SU-DHL-6 (cell line): ENCODE results near the gene CLNK.

Experiments
- H2AFZ ChIP-seq: fragments of 200-600 bp; sonication (generic); 2 replicates; pipeline ENCODE4 v1.6.1; 2014; ENCODE audit warnings: low read depth, mild to moderate bottlenecking, moderate library complexity, mixed read lengths, antibody characterized with exemption, low read length; ENCODE audit not compliant: severe bottlenecking
- H3F3A ChIP-seq: fragments of 200-600 bp; shearing (Covaris generic); 2 replicates; pipeline ENCODE4 v1.6.0; 2016; ENCODE audit warnings: antibody characterized with exemption, mild to moderate bottlenecking; ENCODE audit not compliant: insufficient read depth
- H3K27ac ChIP-seq: fragments of 200-600 bp; sonication (generic); 2 replicates; pipeline ENCODE4 v1.5.1; 2016; ENCODE audit warnings: low read depth, mild to moderate bottlenecking, low read length, moderate library complexity, mixed read lengths
- H3K27me3 ChIP-seq: fragments of 200-600 bp; sonication (generic), shearing (Covaris generic); 2 replicates; pipeline ENCODE4 v1.6.0; 2014; ENCODE audit warnings: mild to moderate bottlenecking, low read length
- H3K36me3 ChIP-seq: fragments of 200-600 bp; sonication (generic); 2 replicates; pipeline ENCODE4 v1.6.1; 2014; ENCODE audit warnings: mild to moderate bottlenecking, low read length, mixed read lengths
- H3K4me2 ChIP-seq: fragments of 300-600, 200-600 bp; shearing (Covaris generic), sonication (generic); 2 replicates; pipeline ENCODE4 v1.6.0; 2014; ENCODE audit warnings: low read length, low read depth, mild to moderate bottlenecking; ENCODE audit not compliant: poor library complexity, severe bottlenecking
- H3K4me3 ChIP-seq: fragments of 200-600 bp; sonication (generic); 2 replicates; pipeline ENCODE4 v1.5.1; 2014; ENCODE audit warnings: antibody characterized with exemption, low read length, mild to moderate bottlenecking, mixed read lengths; ENCODE audit not compliant: insufficient read depth, poor library complexity, severe bottlenecking
- H3K79me2 ChIP-seq: fragments of 200-600 bp; sonication (generic); 2 replicates; pipeline ENCODE4 v1.6.1; 2014; ENCODE audit warnings: mild to moderate bottlenecking, low read length, moderate library complexity; ENCODE audit not compliant: insufficient read depth
- H3K9ac ChIP-seq: fragments of 200-600 bp; sonication (generic); 2 replicates; pipeline ENCODE4 v1.7.0; 2014; ENCODE audit warnings: mild to moderate bottlenecking, low read length
- H3K9me2 ChIP-seq: fragments of 200-600 bp; sonication (generic); replicated peaks from 2 replicates; pipeline ENCODE4 v1.6.1; 2014; ENCODE audit warnings: low read length; ENCODE audit not compliant: insufficient read depth
- H3K9me3 ChIP-seq: fragments of 200-600 bp; sonication (generic); 2 replicates; pipeline ENCODE4 v1.6.1; 2014; ENCODE audit warnings: low read length, mixed read lengths; ENCODE audit not compliant: insufficient read depth
- H4K20me1 ChIP-seq: fragments of 200-600 bp; sonication (generic); 2 replicates; pipeline ENCODE4 v1.6.1; 2014; ENCODE audit warnings: low read depth, mild to moderate bottlenecking, antibody characterized with exemption, low read length, moderate library complexity, mixed read lengths
- CTCF ChIP-seq: fragments of 200-600 bp; sonication (generic); IDR thresholded peaks from one replicate; pipeline ENCODE4 v1.5.1; 2017; ENCODE audit warnings: antibody characterized with exemption, mild to moderate bottlenecking, low read length, moderate library complexity; ENCODE audit not compliant: insufficient read depth, poor library complexity, severe bottlenecking
- EZH2phosphoT487 ChIP-seq: fragments of 200-600 bp; sonication (generic), shearing (Covaris generic); conservative IDR thresholded peaks from 2 replicates; pipeline ENCODE4 v1.6.1; 2018; ENCODE audit warnings: mild to moderate bottlenecking, antibody characterized with exemption, low read length, moderate library complexity, mixed read lengths

The CLNK gene

GRCh38 chr4:10721616-10722015 is 37.0 kb upstream of the CLNK start:
- no peaks in the 10 kb centered on the region for H4K20me1 ChIP-seq
- H3K79me2 ChIP-seq, result no peaks in the 10 kb centered on the region
- H2AFZ ChIP-seq, result no peak overlapping the region
- H3K27me3 ChIP-seq, result no peaks in the 10 kb centered on the region
- TF ChIP-seq EZH2phosphoT487 (no peak), CTCF (no peak)
- H3K9me2 ChIP-seq, result no peaks in the 10 kb centered on the region; the same call in 1 of the 2 replicates
- no peak overlapping the region for H3K9ac ChIP-seq
- H3K27ac ChIP-seq, result no peak overlapping the region
- no peaks in the 10 kb centered on the region for H3K36me3 ChIP-seq
- no peaks in the 10 kb centered on the region for H3K9me3 ChIP-seq
- H3K4me2 ChIP-seq, result no peak overlapping the region
- no peaks in the 10 kb centered on the region for H3F3A ChIP-seq
- H3K4me3 ChIP-seq, result no peak overlapping the region

- no peak for TF ChIP-seq CTCF
- no peak for TF ChIP-seq EZH2phosphoT487
- Histone ChIP-seq H3F3A (no peaks in the 10 kb centered on the region), H4K20me1 (no peaks in the 10 kb centered on the region), H3K9me2 (no peaks in the 10 kb centered on the region), H2AFZ (no peak overlapping the region), H3K4me2 (no peak overlapping the region), H3K4me3 (no peak overlapping the region), H3K9me3 (no peaks in the 10 kb centered on the region), H3K36me3 (no peaks in the 10 kb centered on the region), H3K9ac (no peak overlapping the region), H3K79me2 (no peaks in the 10 kb centered on the region), H3K27ac (no peak overlapping the region), H3K27me3 (no peaks in the 10 kb centered on the region)
These were observed 31.6 kb upstream of the CLNK start for GRCh38 chr4:10716163-10716562.

GRCh38 chr4:10715696-10716095 is 31.1 kb upstream of the CLNK start:
- no peaks in the 10 kb centered on the region for H3F3A ChIP-seq
- H3K9me2 ChIP-seq, result no peaks in the 10 kb centered on the region
- no peak overlapping the region for H3K4me3 ChIP-seq
- H3K36me3 ChIP-seq, result no peaks in the 10 kb centered on the region
- no peak overlapping the region for H3K27ac ChIP-seq
- H2AFZ ChIP-seq, result no peak overlapping the region
- TF ChIP-seq EZH2phosphoT487 (no peak), CTCF (no peak)
- no peaks in the 10 kb centered on the region for H3K9me3 ChIP-seq
- H3K4me2 ChIP-seq, result no peak overlapping the region
- no peaks in the 10 kb centered on the region for H3K79me2 ChIP-seq
- H4K20me1 ChIP-seq, result no peaks in the 10 kb centered on the region
- H3K27me3 ChIP-seq, result no peaks in the 10 kb centered on the region
- H3K9ac ChIP-seq, result no peak overlapping the region

GRCh38 chr4:10715135-10715534 is 30.6 kb upstream of the CLNK start:
- H4K20me1 ChIP-seq, result no peaks in the 10 kb centered on the region
- no peaks in the 10 kb centered on the region for H3K36me3 ChIP-seq
- no peak overlapping the region for H3K4me2 ChIP-seq
- no peak overlapping the region for H3K4me3 ChIP-seq
- no peaks in the 10 kb centered on the region for H3K79me2 ChIP-seq
- TF ChIP-seq CTCF, result no peak
- TF ChIP-seq EZH2phosphoT487, result no peak
- H3K9ac ChIP-seq, result no peak overlapping the region
- no peak overlapping the region for H3K27ac ChIP-seq
- no peak overlapping the region for H2AFZ ChIP-seq
- no peaks in the 10 kb centered on the region for H3K9me3 ChIP-seq
- no peaks in the 10 kb centered on the region for H3F3A ChIP-seq
- no peaks in the 10 kb centered on the region for H3K9me2 ChIP-seq
- H3K27me3 ChIP-seq, result no peaks in the 10 kb centered on the region
